ENCODE measurements around the gene PIK3CD.

- TF ChIP-seq, protein P1, sequence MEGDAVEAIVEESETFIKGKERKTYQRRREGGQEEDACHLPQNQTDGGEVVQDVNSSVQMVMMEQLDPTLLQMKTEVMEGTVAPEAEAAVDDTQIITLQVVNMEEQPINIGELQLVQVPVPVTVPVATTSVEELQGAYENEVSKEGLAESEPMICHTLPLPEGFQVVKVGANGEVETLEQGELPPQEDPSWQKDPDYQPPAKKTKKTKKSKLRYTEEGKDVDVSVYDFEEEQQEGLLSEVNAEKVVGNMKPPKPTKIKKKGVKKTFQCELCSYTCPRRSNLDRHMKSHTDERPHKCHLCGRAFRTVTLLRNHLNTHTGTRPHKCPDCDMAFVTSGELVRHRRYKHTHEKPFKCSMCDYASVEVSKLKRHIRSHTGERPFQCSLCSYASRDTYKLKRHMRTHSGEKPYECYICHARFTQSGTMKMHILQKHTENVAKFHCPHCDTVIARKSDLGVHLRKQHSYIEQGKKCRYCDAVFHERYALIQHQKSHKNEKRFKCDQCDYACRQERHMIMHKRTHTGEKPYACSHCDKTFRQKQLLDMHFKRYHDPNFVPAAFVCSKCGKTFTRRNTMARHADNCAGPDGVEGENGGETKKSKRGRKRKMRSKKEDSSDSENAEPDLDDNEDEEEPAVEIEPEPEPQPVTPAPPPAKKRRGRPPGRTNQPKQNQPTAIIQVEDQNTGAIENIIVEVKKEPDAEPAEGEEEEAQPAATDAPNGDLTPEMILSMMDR (conservative IDR thresholded peaks at IDR 0.05; ENCODE audit: low read depth, low read length): no peak
- TF ChIP-seq EZH2phosphoT487 (IDR thresholded peaks at IDR 0.05; ENCODE audit: borderline replicate concordance, low read length): no peak
Observed at GRCh38 chr1:9629445-9630201, 21.9 kb upstream of the PIK3CD start.
